ENCODE measurements around the gene ARMCX1.
A peak's percentile ranks its signal among the peaks of the same experiment; 100 is the strongest.
"Not testable (repeated sequence)": the region's sequence is repeated elsewhere in the genome, so short reads cannot be mapped to it uniquely, and the experiment has no call there.

ARMCX1 gene

DNA sequence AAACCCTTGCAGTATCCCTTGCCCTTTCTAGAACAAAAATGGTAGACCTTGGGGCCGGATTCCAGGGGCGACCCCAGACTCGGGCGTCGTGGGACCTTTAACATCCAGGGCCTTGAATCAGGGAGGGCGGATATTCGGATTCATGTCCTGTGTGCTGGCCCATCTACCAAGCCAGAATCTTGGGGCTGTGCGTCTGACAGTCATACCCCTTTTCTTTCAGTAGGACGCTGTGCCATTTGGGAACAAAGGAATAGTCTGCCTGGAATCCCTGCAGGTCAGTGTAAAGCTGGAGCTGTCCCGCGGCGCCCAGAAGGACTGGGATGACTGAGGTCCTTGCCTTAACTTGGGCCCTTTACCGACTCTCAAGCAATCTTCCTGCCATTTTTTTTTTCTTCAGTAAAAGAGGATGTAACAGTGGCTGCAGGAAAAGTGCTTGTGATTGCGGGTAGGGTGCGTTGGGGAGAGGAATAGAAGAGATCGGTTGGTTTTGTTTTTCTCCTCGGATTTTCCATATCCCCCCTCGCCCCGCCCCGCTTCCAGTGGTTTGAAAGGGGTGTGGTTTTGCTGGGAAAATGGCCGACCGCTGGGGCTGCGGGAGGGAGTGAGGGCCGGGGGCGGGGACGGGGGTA is 518 bp downstream of the ARMCX1 start:
- no peaks in the 10 kb centered on the region for H3K27me3 ChIP-seq
- H3K4me1 ChIP-seq, result peaks cover 0 to 5% (median 0%) of the 10 kb centered on the region in 4 donors
- peak overlapping the region; percentile 63 to 77 for H3K4me3 ChIP-seq
- TF ChIP-seq, protein P1, sequence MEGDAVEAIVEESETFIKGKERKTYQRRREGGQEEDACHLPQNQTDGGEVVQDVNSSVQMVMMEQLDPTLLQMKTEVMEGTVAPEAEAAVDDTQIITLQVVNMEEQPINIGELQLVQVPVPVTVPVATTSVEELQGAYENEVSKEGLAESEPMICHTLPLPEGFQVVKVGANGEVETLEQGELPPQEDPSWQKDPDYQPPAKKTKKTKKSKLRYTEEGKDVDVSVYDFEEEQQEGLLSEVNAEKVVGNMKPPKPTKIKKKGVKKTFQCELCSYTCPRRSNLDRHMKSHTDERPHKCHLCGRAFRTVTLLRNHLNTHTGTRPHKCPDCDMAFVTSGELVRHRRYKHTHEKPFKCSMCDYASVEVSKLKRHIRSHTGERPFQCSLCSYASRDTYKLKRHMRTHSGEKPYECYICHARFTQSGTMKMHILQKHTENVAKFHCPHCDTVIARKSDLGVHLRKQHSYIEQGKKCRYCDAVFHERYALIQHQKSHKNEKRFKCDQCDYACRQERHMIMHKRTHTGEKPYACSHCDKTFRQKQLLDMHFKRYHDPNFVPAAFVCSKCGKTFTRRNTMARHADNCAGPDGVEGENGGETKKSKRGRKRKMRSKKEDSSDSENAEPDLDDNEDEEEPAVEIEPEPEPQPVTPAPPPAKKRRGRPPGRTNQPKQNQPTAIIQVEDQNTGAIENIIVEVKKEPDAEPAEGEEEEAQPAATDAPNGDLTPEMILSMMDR (IDR thresholded peaks at IDR 0.05), result no peak
- H3K36me3 ChIP-seq, result peaks cover 0 to 11% (median 8%) of the 10 kb centered on the region in 3 donors
- peak; percentile 59 to 76 for DNase-seq
- intact Hi-C loops (cut with DNase I; ENCODE audit: low total_unique reads), result no loop called here
- no peaks in the 10 kb centered on the region for H3K9me3 ChIP-seq
- H3K27ac ChIP-seq, result peak overlapping the region; percentile 91

DNA sequence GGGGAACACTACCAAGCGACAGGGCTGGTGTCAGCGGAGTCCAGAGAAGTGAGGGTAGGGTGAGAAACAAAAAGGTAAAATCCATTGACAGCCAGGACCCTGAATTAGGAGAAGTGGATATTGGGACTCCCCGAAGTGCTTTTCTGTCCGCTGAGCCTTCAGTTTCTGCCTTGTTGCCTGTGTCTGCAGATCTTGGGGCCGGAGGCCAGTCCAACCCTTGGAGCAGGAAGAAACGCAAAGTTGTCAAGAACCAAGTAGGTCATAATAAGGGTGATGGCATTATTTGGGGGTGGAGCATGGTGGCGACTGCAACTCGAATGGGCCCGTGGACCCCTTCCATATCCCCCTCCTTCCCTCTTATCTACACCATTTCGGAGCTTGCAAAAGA is 1.0 kb downstream of the ARMCX1 start:
- TF ChIP-seq, protein P1 (IDR thresholded peaks at IDR 0.05), result no peak
- Histone ChIP-seq H3K27ac (peak overlapping the region; percentile 91), H3K4me3 (peak overlapping the region; percentile 63 to 77), H3K9me3 (no peaks in the 10 kb centered on the region), H3K36me3 (peaks cover 0 to 11% (median 8%) of the 10 kb centered on the region in 3 donors), H3K27me3 (no peaks in the 10 kb centered on the region), H3K4me1 (peaks cover 0 to 5% (median 0%) of the 10 kb centered on the region in 4 donors)
- intact Hi-C loops (cut with DNase I; ENCODE audit: low total_unique reads), result no loop called here
- no peak for DNase-seq

DNA sequence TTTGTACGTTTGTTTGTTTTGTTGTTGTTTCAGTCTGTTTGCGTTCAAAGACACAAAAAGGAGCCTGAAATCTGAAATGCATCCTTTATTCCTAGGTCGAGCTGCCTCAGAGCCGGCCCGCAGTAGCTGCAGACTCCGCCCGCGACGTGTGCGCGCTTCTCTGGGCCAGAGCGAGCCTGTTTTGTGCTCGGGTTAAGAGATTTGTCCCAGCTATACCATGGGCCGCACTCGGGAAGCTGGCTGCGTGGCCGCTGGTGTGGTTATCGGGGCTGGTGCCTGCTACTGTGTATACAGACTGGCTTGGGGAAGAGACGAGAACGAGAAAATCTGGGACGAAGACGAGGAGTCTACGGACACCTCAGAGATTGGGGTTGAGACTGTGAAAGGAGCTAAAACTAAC is 2.4 kb downstream of the ARMCX1 start:
- H3K4me1 ChIP-seq, result peaks cover 0 to 5% (median 0%) of the 10 kb centered on the region in 4 donors
- no peak overlapping the region for H3K4me3 ChIP-seq
- no peak overlapping the region for H3K27ac ChIP-seq
- no peak for DNase-seq
- H3K27me3 ChIP-seq, result no peaks in the 10 kb centered on the region
- intact Hi-C loops (cut with DNase I; ENCODE audit: low total_unique reads), result no loop called here
- peaks cover 0 to 11% (median 8%) of the 10 kb centered on the region in 3 donors for H3K36me3 ChIP-seq
- TF ChIP-seq, protein P1 (IDR thresholded peaks at IDR 0.05), result no peak
- H3K9me3 ChIP-seq, result no peaks in the 10 kb centered on the region

DNA sequence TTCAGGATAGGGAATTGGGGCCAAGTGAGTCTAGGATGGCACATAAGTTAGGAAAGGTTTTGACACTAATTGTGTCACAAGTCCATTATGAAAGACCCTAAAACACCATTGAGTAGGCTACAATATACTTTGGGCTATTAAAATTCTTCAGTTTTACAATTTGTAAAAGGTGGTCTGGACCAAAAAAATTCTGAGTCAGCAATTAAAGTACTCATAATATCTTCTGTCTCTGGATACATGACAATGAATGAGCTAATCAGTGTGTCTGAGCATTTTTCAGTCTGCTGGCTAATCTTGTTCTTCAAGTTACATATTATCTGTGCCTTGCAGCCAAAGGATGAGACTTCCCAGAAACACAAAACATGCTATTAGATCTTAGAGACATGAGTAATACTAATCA is 14.3 kb downstream of the ARMCX1 start:
- no peaks in the 10 kb centered on the region for H3K27me3 ChIP-seq
- TF ChIP-seq, protein P1 (IDR thresholded peaks at IDR 0.05), result no peak
- DNase-seq, result no peak
- no peaks in the 10 kb centered on the region for H3K36me3 ChIP-seq
- no peak overlapping the region for H3K27ac ChIP-seq
- H3K4me1 ChIP-seq, result no peaks in the 10 kb centered on the region
- H3K4me3 ChIP-seq, result no peak overlapping the region
- H3K9me3 ChIP-seq, result no peaks in the 10 kb centered on the region
- intact Hi-C loops (cut with DNase I; ENCODE audit: low total_unique reads), result no loop called here

DNA sequence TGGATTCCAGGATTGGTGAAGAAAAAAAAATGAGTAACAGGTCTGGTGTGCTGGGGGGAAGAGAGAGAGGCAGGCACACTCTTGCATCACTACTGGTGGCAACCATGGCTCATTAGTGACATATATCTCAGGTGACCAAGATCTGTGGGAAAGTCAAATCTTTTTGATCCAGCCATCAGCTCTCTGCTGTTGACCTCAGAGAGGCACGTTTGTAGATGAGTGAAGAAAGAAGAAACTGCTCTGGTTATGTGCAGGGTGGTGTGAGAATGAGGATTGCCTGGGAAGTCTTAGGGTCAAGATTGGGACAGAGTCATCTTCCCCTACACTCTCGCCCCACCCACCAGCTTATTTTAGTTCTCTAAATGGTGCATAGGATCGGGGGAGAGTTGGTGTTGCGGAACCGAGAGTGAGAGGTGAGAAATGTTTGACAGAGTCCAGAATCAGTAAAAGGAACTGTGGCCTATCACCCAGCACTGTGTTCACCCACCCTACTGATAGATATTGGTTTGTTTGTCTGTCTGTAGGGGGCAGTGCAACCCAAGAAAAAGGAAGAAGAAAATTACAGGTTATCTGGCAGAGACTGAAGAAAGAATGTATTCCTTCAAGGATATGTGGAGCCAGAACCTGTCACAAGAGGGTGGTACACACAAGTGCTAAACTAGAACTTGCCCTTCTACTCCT is 45.5 kb downstream of the ARMCX1 start:
- no peaks in the 10 kb centered on the region for H3K27me3 ChIP-seq
- no peaks in the 10 kb centered on the region for H3K36me3 ChIP-seq
- no peak for DNase-seq
- intact Hi-C loops (cut with DNase I; ENCODE audit: low total_unique reads), result loop anchor here (10.0 kb wide), 1 partner anchor 209 kb away; no protein-coding TSS in a partner anchor
- H3K4me1 ChIP-seq, result no peaks in the 10 kb centered on the region
- no peak overlapping the region for H3K27ac ChIP-seq
- no peaks in the 10 kb centered on the region for H3K9me3 ChIP-seq
- no peak overlapping the region for H3K4me3 ChIP-seq
- TF ChIP-seq, protein P1 (IDR thresholded peaks at IDR 0.05), result peak; percentile 45 to 70

DNA sequence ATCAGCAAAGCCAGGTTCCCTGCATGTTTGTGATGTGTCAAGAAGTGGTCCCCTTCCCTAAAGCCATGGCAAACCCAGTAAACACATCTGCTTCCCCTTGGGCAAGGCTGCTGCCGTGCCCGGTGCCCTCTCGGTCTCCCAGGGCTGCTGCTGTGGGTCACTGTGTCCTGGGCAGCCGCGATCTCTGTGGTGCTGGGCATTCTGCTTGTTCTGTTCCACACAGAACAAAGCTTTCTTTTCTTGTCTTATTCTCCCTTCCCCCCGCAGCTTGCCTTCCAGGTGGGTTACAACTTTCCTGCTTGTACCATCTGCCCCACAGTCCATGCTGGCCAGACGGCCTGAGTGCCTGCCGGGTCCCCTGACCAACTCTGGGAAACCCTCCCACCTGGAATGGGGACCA is 49.2 kb downstream of the ARMCX1 start:
- not testable (repeated sequence) for H3K4me1 ChIP-seq, H3K27me3 ChIP-seq, DNase-seq, H3K27ac ChIP-seq, H3K4me3 ChIP-seq, H3K36me3 ChIP-seq, H3K9me3 ChIP-seq
- intact Hi-C loops (cut with DNase I; ENCODE audit: low total_unique reads), result loop anchor here (10.0 kb wide), 1 partner anchor 205 kb away; no protein-coding TSS in a partner anchor

Measured in tibial artery (tissue), 4 donors.